ENCODE results near the gene TMEM219.

- TF ChIP-seq CTCF (IDR thresholded peaks at IDR 0.05) (no peak), SMC3 (IDR thresholded peaks at IDR 0.05; ENCODE audit: low read depth, low read length) (no peak), POLR2AphosphoS5 (IDR thresholded peaks at IDR 0.05; ENCODE audit: low read depth, low read length) (no peak), JUND (IDR thresholded peaks at IDR 0.05) (no peak), TAF1 (IDR thresholded peaks at IDR 0.05; ENCODE audit: borderline replicate concordance, low read depth, low read length) (no peak), EZH2phosphoT487 (IDR thresholded peaks at IDR 0.05; ENCODE audit: borderline replicate concordance, low read depth) (no peak), EP300 (IDR thresholded peaks at IDR 0.05; ENCODE audit: borderline replicate concordance in 1 of 2, low read depth in 1 of 2, low read length in 1 of 2) (no peak), SIN3A (IDR thresholded peaks at IDR 0.05; ENCODE audit: borderline replicate concordance, low read depth, low read length) (no peak), ELF1 (IDR thresholded peaks at IDR 0.05) (no peak), MXI1 (IDR thresholded peaks at IDR 0.05; ENCODE audit: low read depth, low read length) (no peak), NFIC (IDR thresholded peaks at IDR 0.05; ENCODE audit: borderline replicate concordance) (no peak)
- TF ChIP-seq, protein P1, sequence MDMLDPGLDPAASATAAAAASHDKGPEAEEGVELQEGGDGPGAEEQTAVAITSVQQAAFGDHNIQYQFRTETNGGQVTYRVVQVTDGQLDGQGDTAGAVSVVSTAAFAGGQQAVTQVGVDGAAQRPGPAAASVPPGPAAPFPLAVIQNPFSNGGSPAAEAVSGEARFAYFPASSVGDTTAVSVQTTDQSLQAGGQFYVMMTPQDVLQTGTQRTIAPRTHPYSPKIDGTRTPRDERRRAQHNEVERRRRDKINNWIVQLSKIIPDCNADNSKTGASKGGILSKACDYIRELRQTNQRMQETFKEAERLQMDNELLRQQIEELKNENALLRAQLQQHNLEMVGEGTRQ (IDR thresholded peaks at IDR 0.05; ENCODE audit: borderline replicate concordance, low read depth, low read length) = no peak
- TF ChIP-seq, protein P2, sequence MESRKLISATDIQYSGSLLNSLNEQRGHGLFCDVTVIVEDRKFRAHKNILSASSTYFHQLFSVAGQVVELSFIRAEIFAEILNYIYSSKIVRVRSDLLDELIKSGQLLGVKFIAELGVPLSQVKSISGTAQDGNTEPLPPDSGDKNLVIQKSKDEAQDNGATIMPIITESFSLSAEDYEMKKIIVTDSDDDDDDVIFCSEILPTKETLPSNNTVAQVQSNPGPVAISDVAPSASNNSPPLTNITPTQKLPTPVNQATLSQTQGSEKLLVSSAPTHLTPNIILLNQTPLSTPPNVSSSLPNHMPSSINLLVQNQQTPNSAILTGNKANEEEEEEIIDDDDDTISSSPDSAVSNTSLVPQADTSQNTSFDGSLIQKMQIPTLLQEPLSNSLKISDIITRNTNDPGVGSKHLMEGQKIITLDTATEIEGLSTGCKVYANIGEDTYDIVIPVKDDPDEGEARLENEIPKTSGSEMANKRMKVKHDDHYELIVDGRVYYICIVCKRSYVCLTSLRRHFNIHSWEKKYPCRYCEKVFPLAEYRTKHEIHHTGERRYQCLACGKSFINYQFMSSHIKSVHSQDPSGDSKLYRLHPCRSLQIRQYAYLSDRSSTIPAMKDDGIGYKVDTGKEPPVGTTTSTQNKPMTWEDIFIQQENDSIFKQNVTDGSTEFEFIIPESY (IDR thresholded peaks at IDR 0.05; ENCODE audit: borderline replicate concordance, low read depth) = no peak
- TF ChIP-seq, protein P3, sequence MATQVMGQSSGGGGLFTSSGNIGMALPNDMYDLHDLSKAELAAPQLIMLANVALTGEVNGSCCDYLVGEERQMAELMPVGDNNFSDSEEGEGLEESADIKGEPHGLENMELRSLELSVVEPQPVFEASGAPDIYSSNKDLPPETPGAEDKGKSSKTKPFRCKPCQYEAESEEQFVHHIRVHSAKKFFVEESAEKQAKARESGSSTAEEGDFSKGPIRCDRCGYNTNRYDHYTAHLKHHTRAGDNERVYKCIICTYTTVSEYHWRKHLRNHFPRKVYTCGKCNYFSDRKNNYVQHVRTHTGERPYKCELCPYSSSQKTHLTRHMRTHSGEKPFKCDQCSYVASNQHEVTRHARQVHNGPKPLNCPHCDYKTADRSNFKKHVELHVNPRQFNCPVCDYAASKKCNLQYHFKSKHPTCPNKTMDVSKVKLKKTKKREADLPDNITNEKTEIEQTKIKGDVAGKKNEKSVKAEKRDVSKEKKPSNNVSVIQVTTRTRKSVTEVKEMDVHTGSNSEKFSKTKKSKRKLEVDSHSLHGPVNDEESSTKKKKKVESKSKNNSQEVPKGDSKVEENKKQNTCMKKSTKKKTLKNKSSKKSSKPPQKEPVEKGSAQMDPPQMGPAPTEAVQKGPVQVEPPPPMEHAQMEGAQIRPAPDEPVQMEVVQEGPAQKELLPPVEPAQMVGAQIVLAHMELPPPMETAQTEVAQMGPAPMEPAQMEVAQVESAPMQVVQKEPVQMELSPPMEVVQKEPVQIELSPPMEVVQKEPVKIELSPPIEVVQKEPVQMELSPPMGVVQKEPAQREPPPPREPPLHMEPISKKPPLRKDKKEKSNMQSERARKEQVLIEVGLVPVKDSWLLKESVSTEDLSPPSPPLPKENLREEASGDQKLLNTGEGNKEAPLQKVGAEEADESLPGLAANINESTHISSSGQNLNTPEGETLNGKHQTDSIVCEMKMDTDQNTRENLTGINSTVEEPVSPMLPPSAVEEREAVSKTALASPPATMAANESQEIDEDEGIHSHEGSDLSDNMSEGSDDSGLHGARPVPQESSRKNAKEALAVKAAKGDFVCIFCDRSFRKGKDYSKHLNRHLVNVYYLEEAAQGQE (IDR thresholded peaks at IDR 0.05; ENCODE audit: low read depth, low read length) = no peak
Measured at GRCh38 chr16:29978564-29979270, 16.8 kb downstream of the TMEM219 start.

Data from SK-N-SH (cell line).